Activated naive CD4-positive, alpha-beta T cell treated with anti-CD3 and anti-CD28 coated beads for 36 hours (primary cell): Measurements from ENCODE around the gene SLC24A1. TPM values are rescaled to one million over a fixed set of nuclear protein-coding genes. Genes with fewer than 3 reads are reported as not detected.

ENCODE experiments used
- total RNA-seq, 2 experiments: library from RNA; stranded (reverse); gene quantifications; one replicate each; pipeline ENCODE4 v1.2.3, GENCODE V29; 2021

SLC24A1 gene
- total RNA-seq, 2 experiments from 2014 or later = 10.7 to 12.4 TPM

Other genes starting within 250 kb of the SLC24A1 start
- not detected for gene IGDCC3, start 243.9 kb upstream of the SLC24A1 start, total RNA-seq
- under 1 TPM; 0.17 to 0.41 TPM for gene IGDCC4, start 199.0 kb upstream of the SLC24A1 start, total RNA-seq
- 10 to 100 TPM; 23.0 to 24.9 TPM for gene DPP8, start 104.2 kb upstream of the SLC24A1 start, total RNA-seq
- gene HACD3, start 91.5 kb upstream of the SLC24A1 start, total RNA-seq = 10 to 100 TPM; 29.1 to 30.1 TPM
- 10 to 100 TPM; 41.2 to 43.4 TPM for gene INTS14, start 10.8 kb upstream of the SLC24A1 start, total RNA-seq
- gene DENND4A, start 170.4 kb downstream of the SLC24A1 start, total RNA-seq = 10 to 100 TPM; 23.9 to 24.9 TPM
- gene RAB11A, start 247.6 kb downstream of the SLC24A1 start, total RNA-seq = 100 to 1,000 TPM; 151 to 157 TPM